ENCODE measurements around the gene OGN. TPM values are rescaled to one million over a fixed set of nuclear protein-coding genes. Genes with fewer than 3 reads are reported as not detected.
"Not testable (repeated sequence)": the region's sequence is repeated elsewhere in the genome, so short reads cannot be mapped to it uniquely, and the experiment has no call there.

Gene OGN
- total and polyA plus RNA-seq, 12 donors: 2.2 to 25.9 (median 11.3) TPM

GRCh38 chr9:92424340-92424739, 20.0 kb upstream of the OGN start, which contains the start of gene OMD:
OMD (minus strand) TSS chr9:92424471; CDS start chr9:92417558, 6,913 bp downstream.
- WGBS, 2 donors: 61 to 66% methylated on average over 1 of the region's 1 CpG
- DNase-seq: no peak
- ATAC-seq: peak in 6 of 8 donors; percentile 33 to 81 (median 52)
- no peaks in the 10 kb centered on the region for H3K9me3 ChIP-seq
- no peak for TF ChIP-seq CTCF (IDR thresholded peaks at IDR 0.05)
- H3K27ac ChIP-seq: peak within 1 kb of the TSS in 8 of 10 donors; percentile 37 to 69 (median 42)
- peaks cover 0 to 21% (median 0%) of the 10 kb centered on the region in 9 donors for H3K4me1 ChIP-seq
- intact Hi-C loops (cut with DNase I): loop anchor here in 2 of 10 donors (10.0 kb wide), 2 partner anchors 80 to 90 kb away; no protein-coding TSS in a partner anchor
- no peaks in the 10 kb centered on the region for H3K36me3 ChIP-seq
- peak within 1 kb of the TSS in 9 of 10 donors; percentile 3 to 43 (median 23) for H3K4me3 ChIP-seq
- no peaks in the 10 kb centered on the region for H3K27me3 ChIP-seq

GRCh38 chr9:92423612-92424011, 19.2 kb upstream of the OGN start:
- no peak for ATAC-seq
- H3K27me3 ChIP-seq: no peaks in the 10 kb centered on the region
- intact Hi-C loops (cut with DNase I): loop anchor here in 2 of 10 donors (10.0 kb wide), 2 partner anchors 79 to 89 kb away; no protein-coding TSS in a partner anchor
- no peak for TF ChIP-seq CTCF (IDR thresholded peaks at IDR 0.05)
- DNase-seq: no peak
- 80 to 84% methylated on average over 2 of the region's 2 CpGs for WGBS, 2 donors
- no peaks in the 10 kb centered on the region for H3K9me3 ChIP-seq
- H3K4me3 ChIP-seq: peak overlapping the region in 9 of 10 donors; percentile 3 to 43 (median 23)
- no peaks in the 10 kb centered on the region for H3K36me3 ChIP-seq
- peaks cover 0 to 21% (median 0%) of the 10 kb centered on the region in 9 donors for H3K4me1 ChIP-seq
- H3K27ac ChIP-seq: peak overlapping the region in 8 of 10 donors; percentile 37 to 69 (median 42)

GRCh38 chr9:92422611-92423338, 18.4 kb upstream of the OGN start:
- intact Hi-C loops (cut with DNase I): loop anchor here in 2 of 10 donors (10.0 kb wide), 2 partner anchors 78 to 88 kb away; no protein-coding TSS in a partner anchor
- no peak for TF ChIP-seq CTCF (IDR thresholded peaks at IDR 0.05)
- no peaks in the 10 kb centered on the region for H3K9me3 ChIP-seq
- H3K27me3 ChIP-seq: no peaks in the 10 kb centered on the region
- peaks cover 0 to 21% (median 0%) of the 10 kb centered on the region in 9 donors for H3K4me1 ChIP-seq
- DNase-seq: no peak
- peak overlapping the region in 6 of 10 donors; percentile 8 to 43 (median 33) for H3K4me3 ChIP-seq
- WGBS, 2 donors: 77 to 82% methylated on average over 2 of the region's 2 CpGs
- H3K27ac ChIP-seq: peak overlapping the region in 3 of 10 donors; percentile 37 to 69 (median 54)
- ATAC-seq: no peak
- no peaks in the 10 kb centered on the region for H3K36me3 ChIP-seq

GRCh38 chr9:92414566-92414965, 10.2 kb upstream of the OGN start:
- Histone ChIP-seq H3K36me3 (no peaks in the 10 kb centered on the region), H3K27ac (no peak overlapping the region), H3K27me3 (no peaks in the 10 kb centered on the region), H3K4me1 (peaks cover 0 to 12% (median 0%) of the 10 kb centered on the region in 9 donors), H3K9me3 (peaks cover 0 to 5% (median 0%) of the 10 kb centered on the region in 11 donors), H3K4me3 (no peak overlapping the region)
- 55 to 59% methylated on average over 1 of the region's 1 CpG for WGBS, 2 donors
- intact Hi-C loops (cut with DNase I): no loop called here
- TF ChIP-seq CTCF (IDR thresholded peaks at IDR 0.05): no peak
- no peak for ATAC-seq
- DNase-seq: no peak

GRCh38 chr9:92411157-92411556, 6.8 kb upstream of the OGN start:
- peak overlapping the region in 1 of 10 donors; percentile 16 for H3K27ac ChIP-seq
- H3K36me3 ChIP-seq; ATAC-seq; H3K9me3 ChIP-seq; H3K4me3 ChIP-seq; intact Hi-C loops (cut with DNase I); DNase-seq; H3K27me3 ChIP-seq: not testable (repeated sequence)
- WGBS, 2 donors: 71 to 83% methylated on average over 4 of the region's 4 CpGs
- peaks cover 0 to 22% (median 6%) of the 10 kb centered on the region in 9 donors for H3K4me1 ChIP-seq
